GM21515 (cell line): Measurements from ENCODE around the gene CLASP1.

Source experiments
- ATAC-seq: cut with Tn5 transposase; IDR thresholded peaks from one replicate; pipeline ENCODE4 v1.9.1; 2021; ENCODE audit not compliant: unreplicated experiment

The CLASP1 gene

DNA sequence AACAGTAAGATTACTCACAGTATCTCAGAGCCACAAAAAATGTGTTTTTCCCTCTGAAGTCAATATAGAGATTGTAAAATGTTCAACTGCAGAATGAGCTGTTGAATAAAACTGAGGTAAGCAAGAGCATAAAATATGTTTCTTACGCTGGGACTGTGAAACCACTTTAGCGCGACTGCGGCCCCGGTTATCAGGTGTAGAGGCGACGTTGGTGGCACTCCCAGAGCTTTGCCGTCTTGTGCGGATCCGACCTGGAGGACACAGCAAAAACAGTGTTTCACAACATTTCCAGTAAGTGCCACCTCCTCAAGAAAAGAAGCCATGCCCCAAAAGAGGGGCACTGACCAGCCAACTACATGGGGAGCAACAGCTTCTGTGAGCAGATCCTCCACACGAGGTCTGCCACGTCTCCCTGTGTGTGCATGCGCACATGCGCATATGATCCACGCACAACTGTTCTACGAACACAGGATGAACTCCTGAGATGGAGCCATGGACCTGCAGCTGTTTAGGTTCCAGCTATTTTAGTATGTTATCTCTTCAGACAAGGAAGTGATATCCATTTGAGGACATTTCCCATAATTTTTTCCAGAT, 219.2 kb downstream of the CLASP1 start:
- ATAC-seq = no peak

DNA sequence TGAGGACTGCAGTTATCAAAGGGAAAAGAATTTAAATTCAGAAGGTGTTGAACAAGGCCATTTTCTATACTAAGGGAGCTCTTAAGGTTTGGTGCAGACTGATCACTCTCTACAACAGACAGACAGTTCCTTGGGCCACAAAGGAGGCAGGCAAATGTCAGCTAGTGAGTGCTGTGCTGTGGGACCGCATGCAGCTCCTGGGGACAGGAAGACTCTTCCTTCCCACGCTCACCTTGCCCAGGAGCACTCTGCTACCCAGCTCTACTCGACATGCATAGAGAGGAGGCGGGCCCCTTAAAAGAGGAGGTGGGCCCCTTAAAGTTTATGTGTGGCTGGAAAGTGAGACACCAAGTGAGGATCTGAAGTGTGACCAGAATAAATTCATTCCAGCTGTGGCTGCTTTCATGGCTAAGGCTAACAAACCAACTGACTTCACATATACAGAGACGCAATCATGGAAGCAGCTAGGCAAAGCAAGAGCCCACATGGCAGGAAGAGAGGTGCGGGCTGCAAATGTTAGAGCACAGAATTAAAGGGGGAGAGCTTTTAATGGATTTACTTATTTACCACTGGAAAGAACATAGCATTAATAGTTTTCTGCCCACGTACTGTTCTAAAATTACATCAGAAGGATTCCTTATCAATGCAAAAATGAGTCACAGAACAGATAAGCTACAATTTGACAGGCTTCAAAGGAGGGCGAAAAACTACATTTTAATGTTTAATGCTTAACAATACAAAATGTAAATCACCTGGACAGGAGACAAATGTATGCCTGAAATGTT, 220.0 kb downstream of the CLASP1 start:
- ATAC-seq = no peak

- ATAC-seq = no peak
Observed at GRCh38 chr2:121427187-121427689, 222.0 kb downstream of the CLASP1 start.

DNA sequence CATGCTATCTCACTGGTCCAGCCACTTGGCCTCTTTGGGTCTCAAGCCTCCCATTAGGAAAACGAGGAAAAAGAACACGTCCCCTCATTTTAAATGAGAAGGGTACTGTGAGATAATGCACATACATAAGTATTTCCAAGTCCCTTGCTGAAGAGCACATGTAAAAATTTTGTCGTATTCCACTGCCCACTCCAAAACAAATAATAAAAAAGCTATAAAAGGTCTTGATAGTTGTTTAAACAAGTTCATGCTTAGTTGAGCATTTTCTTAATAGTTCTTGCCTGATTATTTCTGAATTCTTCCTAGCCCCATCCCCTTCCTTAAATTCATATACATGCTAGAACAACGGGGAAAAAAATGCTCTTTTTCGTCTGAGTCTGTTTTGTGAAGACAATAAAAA, 228.8 kb downstream of the CLASP1 start:
- ATAC-seq = no peak

DNA sequence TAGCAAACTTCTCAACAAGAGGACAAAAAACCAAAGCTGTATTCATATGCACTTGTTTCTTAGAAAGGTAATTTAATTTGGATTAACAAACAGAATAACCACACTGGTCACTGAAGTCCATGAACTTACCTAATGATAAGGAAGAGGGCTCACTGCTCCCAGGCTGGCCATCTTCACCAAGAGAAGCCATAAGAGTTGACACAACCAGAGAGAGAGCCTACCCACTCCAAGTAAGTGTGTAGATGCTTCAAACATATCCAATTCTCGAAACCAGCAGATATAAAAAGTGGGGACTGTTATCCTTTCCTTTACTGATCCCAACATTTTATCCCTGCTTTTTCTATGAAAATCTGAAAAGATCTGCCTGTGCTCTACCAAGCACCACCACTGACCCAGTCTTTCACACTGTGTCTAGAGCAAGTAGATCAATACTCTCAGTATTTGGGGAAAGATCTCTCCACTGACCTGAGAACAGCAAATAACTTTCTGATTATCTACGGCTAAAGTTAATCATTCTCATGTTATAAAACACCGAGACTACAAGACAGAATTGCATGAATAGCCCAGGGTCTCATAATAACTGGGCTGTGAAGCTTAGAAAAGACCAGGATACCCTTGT, 230.1 kb downstream of the CLASP1 start:
- no peak for ATAC-seq

DNA sequence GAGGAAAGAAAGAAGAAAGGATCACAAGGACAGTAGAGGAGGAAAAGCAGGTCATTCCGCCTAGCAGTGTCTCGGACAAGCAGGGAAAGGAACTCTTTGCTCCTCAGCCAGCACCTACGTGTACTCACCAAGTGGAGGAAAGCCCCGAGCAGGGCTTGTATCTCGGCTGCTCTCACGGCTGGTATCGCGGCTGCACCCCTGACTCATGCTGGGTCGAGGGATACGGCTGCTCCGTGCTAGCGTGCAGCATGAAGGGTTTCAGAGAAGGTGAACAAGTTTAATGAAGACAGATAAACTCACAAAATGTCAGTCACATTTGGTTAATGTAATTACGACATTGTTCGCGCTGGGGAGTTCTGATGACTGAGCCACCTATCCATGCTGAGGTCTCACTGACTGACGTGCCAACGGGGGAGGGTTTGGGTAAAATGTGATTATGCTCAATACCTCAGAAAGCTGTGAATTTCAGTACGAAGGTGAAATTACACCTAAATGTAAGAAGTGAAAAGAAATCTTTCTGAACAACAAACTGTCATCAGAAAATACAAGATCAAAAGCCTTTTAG, 230.7 kb downstream of the CLASP1 start:
- no peak for ATAC-seq

- no peak for ATAC-seq
Observed at GRCh38 chr2:121417826-121418225, 231.4 kb downstream of the CLASP1 start.

DNA sequence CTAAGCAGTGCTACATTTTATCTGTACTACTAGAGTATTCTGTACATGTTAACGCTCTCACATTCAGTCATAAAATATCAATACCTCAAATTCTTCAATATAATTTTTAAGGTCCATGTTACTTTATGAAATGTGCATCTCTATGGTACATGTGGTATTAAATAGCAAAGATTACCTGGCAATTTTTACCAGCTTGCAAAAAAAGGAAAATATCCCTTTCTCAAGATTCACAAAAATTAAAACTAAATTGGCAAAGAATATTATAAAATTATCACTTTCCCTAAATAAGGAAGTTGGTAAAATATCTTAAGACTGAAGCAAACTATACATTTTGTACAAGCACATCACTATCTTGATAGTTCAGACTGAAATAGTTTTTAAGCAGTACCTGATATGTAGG, 233.5 kb downstream of the CLASP1 start:
- ATAC-seq = no peak

DNA sequence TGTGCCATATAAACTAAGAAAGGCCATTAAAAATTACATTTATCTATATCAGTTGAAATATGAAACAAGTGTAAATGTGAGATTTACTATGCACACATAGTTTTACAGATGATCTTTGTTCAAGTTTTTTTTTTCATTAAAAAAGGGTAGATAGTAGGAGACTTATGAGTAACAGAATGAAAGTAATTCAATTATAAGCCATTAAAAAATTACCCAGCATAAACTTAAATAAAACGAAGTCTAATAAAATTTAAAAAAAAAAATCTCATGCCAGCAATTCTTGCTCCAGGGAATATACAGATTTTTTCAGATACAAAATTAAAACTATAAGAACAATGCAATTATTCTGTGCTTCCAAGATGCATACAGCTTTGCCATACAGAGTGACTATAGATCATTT, 236.9 kb downstream of the CLASP1 start:
- ATAC-seq = no peak

GRCh38 chr2:121409966-121410365, 239.3 kb downstream of the CLASP1 start:
- ATAC-seq = no peak

GRCh38 chr2:121409388-121409787, 239.9 kb downstream of the CLASP1 start:
- ATAC-seq = no peak

DNA sequence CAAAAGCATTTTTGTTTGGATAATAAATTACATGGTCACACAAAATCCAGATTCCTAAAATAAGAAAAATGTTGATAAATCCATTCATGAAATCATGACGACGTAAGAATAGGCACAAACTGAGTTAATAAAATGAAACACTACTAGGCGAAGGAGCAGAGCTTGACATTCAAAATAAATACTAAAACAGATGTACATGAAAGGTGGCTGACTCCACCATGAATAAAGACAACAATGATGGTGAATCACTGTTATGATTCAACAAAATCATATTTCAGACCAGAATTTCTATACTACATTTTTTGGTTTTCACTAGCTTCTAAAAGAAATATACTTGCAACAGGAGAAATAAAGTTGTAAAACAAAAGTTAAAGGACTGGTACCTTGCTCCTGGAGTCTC, 240.6 kb downstream of the CLASP1 start:
- no peak for ATAC-seq

DNA sequence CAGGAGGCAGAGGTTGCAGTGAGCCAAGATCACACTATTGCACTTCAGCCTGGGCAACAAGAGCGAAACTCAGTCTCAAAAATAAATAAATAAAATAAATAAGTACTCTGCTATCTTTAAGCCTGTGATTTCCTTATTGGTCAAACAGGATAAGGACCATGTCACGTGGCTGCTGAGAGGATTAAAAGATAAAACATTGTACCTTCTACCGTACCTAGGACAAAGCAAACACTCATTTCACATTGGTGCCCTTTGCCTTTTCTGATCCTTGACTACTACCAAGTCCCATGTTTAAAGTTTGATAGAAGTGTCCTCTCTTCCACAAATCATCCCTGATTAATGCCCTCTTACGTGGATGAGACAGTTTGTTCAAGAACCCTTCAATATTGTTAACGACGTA, 244.0 kb downstream of the CLASP1 start:
- no peak for ATAC-seq

- no peak for ATAC-seq
Observed at GRCh38 chr2:121400201-121400600, 249.1 kb downstream of the CLASP1 start.

DNA sequence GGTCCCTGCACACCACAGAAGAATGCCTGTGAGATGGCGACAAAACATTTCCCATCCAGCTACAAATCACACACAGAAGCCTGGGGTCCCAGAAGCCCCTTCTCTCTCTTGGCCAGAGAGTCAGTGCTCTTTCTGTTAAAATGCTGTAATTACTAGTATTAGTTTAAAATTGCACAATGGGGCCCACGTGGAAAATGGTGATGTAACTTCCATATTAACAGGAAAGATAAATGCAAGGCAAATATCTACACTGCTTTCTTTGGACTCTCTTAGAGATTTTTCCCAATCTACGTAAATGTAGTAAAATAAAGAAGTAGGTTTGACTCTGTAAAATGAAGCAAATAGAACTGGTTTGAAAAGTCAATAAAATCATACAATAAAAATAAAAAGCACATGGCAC, 250.4 kb downstream of the CLASP1 start:
- no peak for ATAC-seq

- ATAC-seq = no peak
Observed at GRCh38 chr2:121390082-121390692, 259.1 kb downstream of the CLASP1 start.

GRCh38 chr2:121388371-121388770, 260.9 kb downstream of the CLASP1 start:
- ATAC-seq = no peak

DNA sequence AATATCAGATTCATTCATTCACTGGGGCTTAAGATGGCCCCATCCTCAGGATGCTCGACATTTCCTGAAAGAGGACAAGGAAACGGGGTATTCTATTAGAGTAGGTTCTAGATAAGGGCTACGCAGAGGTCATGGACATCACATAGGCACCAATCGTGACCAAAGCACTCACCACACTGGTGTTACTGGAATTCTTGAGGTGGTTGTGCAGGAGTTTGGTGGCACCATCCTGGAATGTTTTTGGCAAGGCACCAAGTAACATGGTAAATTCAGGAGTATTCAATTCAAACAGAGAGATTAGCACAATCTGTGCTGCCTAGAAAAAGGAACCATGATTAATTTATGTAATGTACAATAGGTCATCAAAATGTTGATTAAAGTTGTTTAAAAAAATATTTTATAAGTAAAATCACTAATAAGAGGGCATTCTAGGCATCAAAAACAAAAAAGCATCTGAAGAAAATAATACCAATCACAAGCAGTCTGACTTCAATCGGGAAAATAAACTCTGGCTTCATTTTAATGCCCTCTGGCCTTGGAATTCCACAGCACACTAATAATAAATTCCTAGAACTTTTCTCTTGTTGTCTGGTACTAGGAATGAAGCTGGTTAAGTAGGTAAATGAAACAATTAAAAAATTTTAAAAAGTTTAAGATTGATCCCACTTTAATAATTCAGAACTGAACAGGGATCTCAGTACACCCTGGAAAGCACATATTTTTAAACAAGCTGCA, 261.5 kb downstream of the CLASP1 start:
- ATAC-seq = no peak

DNA sequence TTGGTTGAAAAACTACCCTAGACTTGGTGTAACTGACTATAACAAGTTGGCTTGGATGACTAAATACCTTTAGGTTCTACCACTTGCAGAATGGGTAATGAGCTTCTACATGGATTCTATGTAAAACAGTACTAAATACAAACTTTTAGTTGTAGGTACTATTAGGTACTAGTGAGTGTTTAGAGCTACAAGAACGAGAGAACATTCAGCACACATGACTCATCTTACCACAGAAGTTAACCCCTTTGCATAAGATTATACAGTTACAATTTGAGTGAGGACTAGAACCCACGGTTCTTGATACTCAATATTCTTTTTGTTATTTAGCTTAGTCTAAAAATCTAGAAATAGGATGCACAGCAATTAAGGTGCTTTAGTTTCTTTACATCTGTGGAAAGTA, 262.6 kb downstream of the CLASP1 start:
- no peak for ATAC-seq

GRCh38 chr2:121386102-121386501, 263.2 kb downstream of the CLASP1 start:
- no peak for ATAC-seq

DNA sequence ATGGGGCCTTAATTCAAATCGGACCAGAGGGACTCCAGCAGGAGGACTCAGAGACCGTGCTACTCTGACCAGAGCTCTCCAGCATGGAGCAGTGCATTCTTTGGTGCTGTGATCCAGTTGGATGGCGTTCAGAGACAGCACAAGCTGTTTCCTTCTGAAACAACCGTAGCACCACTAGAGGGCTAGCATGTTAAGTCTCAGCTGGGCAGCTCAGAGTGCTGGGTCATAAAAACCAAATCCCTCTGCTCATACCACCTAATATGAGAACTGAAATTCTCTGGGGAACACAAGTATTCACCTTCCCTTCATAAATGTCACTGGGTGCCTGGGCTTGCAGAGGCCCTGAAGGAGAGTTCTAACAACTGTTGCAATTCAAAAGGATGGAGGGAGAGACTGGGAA, 266.5 kb downstream of the CLASP1 start:
- no peak for ATAC-seq
